HG03280 (cell line): ENCODE measurements around the gene RIPK3.

ENCODE experiments used
- ATAC-seq: cut with Tn5 transposase; IDR thresholded peaks from one replicate; pipeline ENCODE4 v1.9.1; 2021; ENCODE audit warnings: mild to moderate bottlenecking, moderate library complexity; ENCODE audit not compliant: unreplicated experiment

The RIPK3 gene

DNA sequence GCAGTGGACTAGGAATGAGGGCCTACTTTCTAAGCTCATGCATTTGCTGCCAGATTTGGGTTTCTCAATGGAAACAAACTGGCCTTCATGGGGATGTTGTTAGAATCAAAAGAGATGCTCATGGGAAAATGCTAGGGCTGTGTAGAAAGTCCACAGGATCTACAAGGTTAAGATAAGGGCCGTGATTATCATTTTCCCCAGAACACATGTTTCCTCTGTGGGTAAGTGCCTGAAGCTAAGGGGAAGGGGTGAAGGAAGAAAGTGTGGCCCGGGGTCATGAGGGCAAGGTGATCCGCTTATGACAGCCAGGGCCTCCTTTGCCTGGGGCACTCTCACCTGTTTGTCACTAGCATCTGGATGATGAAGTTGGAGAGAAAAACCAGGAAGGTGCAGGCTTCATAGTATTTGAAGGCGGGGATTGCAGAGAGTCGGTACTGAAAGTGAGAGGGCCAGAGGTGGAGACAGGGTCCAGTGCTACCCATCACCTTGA lies 14.7 kb downstream of the RIPK3 start:
- no peak for ATAC-seq

DNA sequence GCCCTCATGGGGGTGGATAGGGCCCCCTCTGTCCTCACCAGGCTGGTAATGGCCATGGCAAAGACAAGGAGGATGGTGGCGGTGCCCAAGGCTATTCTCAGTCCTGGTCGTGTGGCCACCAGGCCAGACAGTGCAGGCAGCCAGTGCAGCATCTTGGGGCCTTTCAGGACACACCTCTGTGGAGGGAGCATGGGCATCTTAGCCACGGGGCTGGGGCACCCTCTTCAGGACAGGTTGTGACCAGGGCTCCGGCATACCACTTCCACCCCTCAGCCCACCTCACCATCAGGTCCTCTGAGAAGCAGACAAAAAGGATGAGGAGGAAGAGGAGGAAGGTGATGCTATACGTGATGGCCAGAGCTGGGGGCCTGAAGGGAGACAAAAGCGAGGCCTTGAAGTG lies 15.8 kb downstream of the RIPK3 start:
- no peak for ATAC-seq

DNA sequence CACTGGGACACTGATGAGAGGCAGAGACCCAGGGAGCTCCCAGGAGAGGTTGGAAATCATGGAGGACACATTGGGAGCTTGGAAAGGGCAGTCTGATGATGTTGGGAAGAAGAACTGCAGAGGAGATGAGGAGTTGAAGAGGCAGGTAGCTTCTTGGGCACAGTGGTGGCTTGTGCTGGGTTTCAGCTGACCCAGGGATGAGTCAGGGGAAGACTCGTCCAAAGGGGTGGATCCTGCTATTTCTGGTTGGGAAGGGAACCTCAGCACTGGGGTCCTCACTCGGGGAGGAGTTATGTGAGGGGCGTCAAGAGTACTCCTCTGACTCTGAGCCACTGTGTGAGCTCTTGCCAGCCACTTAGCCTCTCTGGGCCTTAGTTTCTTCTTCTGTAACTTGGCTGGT lies 16.4 kb downstream of the RIPK3 start:
- ATAC-seq = no peak

DNA sequence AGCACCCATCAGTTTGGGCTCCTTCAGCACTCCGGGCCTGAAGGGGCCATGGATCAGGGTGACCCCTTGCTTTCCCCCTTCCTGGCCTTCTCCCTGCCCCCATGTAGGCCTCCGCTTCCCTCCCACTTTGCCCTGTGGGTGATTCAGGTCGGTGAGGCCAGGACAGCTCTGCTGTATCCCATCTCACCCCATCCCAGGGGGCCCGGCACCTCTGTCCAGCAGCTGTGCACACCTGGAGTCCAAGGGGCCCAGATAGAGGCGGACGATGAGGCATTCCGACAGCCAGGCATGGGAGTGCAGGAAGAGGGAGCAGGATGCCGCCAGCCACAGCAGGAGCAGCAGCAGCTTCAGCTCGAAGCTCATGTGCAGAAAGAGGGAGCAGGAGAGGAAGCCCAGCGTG lies 17.1 kb downstream of the RIPK3 start:
- ATAC-seq = no peak

DNA sequence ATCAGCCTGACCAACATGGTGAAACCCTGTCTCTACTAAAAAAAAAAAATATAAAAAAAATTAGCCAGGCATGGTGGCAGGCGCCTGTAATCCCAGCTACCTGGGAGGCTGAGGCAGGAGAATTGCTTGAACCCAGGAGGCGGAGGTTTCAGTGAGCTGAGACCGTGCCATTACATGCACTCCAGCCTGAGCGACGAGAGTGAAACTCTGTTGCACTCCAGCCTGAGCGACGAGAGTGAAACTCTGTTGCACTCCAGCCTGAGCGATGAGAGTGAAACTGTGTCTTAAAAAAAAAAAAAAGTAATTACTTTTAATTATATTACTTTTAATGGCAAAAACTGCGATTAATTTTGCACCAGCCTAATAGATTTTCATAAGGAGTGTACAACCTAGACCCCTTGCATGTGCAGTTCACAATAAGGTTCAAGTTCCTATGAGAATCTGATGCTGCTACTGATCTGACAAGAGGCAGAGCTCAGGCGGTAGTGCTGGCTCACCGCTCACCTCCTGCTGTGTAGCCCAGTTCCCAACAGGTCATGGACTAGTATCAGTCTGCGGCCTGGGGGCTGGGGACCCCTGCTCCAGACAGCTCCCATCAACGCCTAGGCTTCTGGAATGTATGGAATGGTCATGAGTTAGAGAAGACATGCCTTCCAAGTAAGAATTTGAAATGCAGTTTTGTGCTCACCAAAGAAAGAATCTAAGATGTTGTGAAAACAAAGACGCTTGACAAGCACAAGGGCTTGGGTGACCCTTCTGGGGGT lies 18.4 kb downstream of the RIPK3 start:
- no peak for ATAC-seq

DNA sequence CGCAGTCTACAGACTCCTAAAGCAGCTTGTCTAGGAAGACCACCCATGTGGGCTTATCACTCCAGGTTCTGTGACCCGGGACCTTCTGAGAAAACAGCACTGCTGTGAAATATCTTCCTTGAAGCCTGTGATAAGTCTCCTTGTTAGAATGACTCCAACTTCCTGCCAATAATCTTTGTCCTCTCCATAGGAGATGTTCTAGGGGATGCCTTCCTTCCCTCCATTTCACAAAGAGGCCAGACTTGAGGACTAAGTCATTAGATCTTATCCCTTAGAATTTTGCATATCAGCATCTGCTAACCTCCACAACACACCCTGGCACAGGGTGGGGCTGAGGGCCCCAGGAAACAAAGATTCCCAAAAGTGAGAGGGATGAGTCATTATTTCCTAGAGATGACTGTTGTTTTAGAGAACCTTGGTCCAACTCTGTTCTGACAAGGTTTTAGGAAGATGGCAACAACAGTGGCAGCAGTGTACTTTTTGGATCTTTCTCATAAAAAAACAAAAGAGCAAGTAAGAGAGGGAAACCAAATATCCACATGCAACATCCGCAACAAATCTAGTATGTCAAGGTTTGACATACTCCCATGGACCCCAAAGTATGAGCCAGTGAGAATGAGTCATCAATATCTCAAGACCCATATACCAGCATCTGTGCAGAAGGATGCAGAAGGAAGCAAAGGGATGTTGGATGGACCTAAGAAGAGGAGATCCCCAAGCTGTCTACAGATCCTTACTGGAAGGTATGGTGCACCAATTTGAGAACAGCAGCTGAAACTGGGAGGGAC lies 22.5 kb downstream of the RIPK3 start:
- no peak for ATAC-seq

DNA sequence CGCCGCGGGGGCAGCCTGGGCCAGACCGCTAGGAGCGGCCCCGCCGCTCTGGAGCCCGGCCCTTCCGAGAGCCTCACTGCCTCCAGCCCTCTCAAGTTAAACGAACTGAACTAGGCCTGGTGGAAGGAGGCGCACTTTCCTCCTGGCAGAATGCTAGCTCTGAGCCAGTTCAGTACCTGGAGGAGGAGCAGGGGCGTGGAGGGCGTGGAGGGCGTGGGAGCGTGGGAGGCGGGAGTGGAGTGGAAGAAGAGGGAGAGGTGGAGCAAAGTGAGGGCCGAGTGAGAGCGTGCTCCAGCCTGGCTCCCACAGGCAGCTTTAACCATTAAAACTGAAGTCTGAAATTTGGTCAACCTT lies 23.2 kb downstream of the RIPK3 start:
- no peak for ATAC-seq

DNA sequence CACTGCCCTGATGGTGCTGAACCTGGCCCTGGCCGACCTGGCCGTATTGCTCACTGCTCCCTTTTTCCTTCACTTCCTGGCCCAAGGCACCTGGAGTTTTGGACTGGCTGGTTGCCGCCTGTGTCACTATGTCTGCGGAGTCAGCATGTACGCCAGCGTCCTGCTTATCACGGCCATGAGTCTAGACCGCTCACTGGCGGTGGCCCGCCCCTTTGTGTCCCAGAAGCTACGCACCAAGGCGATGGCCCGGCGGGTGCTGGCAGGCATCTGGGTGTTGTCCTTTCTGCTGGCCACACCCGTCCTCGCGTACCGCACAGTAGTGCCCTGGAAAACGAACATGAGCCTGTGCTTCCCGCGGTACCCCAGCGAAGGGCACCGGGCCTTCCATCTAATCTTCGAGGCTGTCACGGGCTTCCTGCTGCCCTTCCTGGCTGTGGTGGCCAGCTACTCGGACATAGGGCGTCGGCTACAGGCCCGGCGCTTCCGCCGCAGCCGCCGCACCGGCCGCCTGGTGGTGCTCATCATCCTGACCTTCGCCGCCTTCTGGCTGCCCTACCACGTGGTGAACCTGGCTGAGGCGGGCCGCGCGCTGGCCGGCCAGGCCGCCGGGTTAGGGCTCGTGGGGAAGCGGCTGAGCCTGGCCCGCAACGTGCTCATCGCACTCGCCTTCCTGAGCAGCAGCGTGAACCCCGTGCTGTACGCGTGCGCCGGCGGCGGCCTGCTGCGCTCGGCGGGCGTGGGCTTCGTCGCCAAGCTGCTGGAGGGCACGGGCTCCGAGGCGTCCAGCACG lies 23.8 kb downstream of the RIPK3 start:
- no peak for ATAC-seq

DNA sequence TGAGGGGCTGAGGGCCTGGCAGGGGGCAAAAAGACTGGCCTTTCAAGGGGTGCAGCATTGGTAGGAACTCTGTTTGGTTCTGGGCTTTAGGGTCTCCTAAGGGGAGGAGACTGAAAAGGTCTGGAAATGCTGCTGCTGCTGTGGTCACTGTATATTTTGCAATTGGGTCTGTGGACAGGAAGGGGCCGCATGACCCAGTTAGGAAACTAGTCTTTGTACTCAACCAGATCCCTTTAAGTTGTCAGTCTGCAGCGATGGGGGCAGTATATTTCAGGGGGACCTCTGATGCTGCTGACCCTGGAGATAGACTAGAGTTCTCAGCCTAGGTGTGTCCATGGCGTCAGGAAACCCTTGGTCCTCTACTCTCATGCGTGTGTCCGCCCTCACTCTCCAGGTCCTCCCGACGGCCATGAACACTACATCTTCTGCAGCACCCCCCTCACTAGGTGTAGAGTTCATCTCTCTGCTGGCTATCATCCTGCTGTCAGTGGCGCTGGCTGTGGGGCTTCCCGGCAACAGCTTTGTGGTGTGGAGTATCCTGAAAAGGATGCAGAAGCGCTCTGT lies 24.5 kb downstream of the RIPK3 start:
- ATAC-seq = no peak

DNA sequence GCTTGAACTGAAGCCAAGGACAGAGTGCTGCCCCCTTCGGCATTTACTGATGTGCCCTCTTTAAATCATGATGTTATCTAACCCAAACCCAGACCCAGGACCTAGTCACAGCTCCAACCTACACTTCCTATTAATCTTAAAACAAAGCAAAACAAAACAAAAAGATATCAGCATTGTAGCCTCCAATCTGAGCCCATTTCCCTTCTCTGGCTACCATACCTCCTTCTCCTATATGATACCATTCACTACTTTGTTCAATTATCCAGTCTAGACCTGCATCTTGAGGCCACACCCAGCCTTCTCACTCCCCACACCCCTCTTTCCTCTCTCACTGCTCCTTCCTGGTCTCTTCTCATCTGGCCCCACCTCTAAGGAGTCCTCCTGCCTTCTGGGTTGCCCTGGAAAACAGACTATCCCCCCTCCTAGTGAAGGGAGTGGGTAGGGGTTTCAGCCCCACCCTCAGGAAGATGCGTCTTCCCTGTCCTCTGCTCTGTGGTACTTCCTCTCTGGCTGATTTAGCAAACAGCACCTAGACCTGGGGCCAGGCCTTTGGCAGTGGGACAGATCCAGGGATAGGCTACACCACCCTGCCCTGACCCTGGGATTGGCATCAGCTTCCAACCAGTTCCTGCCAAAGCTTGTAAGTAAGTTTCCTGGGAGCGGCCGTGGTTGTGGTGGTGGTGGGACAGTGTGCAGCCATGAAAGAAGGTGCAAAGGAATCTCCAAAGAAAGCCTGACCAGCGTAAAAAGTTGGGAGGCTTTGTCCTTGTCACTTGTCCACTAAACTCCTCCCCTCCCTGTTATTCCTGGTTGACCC lies 25.2 kb downstream of the RIPK3 start:
- no peak for ATAC-seq

DNA sequence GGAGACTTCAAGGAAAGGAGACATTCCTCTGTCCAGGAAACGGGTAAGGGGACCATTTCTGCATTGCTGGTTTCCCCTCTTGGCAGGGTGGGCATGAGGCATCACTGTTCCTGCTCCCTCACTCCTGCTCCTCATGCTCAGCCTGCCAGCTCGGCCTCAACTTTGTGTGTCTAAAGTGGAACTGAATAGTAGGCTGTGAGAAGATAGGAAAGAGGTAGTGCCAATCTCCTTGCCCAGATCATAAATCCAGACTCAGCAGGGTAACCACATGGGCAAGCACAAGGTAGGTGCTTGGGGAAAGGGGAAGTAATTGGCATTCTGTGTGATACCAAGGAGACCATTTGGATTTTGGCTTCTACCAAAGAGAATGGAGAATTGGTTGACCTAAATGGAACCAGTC lies 25.9 kb downstream of the RIPK3 start:
- ATAC-seq = no peak

DNA sequence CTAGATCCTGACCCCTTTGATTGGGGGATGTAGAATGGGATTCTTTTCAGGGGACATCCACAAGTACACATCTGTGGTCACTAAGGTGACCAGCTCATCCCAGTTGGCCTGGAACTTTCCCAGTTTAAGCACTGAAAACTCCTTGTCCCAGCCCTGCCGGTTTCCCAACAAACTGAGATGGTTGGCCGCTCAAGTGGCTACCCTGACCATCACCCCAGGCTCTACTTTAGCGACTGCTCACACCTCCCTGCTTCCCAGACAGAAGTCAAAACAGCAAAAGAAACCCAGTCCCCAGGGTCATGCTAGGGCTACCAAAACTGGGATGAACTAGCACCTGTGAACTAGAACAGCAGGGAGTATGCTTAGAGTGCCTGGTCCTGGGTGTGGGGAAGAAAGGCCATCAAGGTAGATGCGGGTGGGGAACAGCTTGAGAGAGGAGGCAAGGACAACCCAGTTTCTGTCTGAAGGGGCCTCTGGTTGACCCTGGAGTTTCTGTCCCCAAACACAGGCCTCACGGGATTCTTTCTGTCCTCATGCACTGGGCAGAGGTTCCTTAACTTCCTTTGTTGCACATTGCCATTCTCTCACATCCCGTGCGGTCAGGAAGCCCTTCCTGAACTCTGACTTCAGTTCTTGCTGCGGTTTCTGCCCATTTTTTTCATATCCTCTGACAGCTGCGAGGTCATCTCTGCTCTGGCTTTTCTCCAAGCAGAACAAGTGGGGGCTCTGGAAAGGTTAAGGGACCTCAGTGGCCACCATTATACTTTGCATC lies 26.9 kb downstream of the RIPK3 start:
- no peak for ATAC-seq

DNA sequence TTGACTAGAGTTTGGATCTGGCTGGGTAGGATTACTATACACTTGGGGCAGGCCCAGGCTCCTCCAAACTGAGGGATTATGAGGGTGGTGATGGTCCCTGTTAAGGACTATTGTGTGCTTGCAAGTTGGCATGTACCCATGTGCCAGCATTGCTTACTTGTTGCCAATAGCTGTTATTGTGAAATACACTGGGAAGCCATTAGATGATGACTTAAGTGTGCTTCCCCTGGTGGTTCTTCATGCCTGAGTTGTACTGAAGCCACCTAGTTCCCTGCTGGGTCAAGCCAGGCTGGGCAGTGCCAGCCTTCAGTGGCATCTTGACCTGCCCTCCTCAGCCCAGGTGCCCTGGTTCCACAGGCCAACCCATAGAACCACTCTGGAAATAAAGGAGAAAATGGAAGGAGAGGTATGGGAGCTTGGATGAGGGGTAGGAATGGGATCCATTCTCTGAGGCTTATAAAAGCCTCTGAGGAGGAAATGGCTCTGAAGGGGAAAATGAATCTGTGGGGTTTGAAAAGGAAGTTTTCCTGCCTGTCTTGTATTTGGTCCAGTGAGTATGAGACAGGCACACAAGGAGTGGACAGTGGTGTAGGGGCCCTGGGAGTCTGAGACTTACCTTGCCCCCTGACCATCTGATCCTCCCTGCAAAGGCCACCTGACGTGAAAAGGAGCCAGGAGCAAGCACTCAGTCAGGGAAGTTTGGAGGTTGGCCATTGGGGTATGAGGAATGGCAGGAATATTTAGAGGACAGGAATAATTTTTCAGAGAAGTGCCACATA lies 27.8 kb downstream of the RIPK3 start:
- ATAC-seq = no peak

DNA sequence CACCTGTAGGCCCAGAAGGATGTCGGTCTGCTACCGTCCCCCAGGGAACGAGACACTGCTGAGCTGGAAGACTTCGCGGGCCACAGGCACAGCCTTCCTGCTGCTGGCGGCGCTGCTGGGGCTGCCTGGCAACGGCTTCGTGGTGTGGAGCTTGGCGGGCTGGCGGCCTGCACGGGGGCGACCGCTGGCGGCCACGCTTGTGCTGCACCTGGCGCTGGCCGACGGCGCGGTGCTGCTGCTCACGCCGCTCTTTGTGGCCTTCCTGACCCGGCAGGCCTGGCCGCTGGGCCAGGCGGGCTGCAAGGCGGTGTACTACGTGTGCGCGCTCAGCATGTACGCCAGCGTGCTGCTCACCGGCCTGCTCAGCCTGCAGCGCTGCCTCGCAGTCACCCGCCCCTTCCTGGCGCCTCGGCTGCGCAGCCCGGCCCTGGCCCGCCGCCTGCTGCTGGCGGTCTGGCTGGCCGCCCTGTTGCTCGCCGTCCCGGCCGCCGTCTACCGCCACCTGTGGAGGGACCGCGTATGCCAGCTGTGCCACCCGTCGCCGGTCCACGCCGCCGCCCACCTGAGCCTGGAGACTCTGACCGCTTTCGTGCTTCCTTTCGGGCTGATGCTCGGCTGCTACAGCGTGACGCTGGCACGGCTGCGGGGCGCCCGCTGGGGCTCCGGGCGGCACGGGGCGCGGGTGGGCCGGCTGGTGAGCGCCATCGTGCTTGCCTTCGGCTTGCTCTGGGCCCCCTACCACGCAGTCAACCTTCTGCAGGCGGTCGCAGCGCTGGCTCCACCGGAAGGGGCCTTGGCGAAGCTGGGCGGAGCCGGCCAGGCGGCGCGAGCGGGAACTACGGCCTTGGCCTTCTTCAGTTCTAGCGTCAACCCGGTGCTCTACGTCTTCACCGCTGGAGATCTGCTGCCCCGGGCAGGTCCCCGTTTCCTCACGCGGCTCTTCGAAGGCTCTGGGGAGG lies 28.9 kb downstream of the RIPK3 start, which contains the start of gene LTB4R:
Gene LTB4R, plus strand, starts transcription at position 857 of the 959 bp plus-strand sequence. CDS start 4,150 bp downstream, outside the sequence.
- ATAC-seq = peak; percentile 67

DNA sequence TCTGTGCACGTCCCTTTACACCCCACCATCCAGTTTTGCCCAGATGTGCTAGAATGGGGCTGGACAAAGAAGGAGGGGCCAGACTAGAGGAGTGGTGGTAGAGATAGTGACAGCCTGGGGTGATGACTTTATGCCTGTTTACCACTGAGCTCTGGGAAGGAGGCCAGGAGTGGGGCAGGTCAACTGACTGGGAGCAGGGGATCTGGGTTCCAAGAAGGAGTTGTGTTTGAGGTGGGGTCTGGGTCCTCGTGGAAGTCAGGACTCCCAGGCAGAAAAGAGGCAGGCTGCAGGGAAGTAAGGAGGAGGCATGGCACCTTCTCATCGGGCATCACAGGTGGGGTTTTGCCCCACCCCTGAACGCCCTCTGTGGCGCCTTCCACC lies 29.5 kb downstream of the RIPK3 start:
- ATAC-seq = no peak

DNA sequence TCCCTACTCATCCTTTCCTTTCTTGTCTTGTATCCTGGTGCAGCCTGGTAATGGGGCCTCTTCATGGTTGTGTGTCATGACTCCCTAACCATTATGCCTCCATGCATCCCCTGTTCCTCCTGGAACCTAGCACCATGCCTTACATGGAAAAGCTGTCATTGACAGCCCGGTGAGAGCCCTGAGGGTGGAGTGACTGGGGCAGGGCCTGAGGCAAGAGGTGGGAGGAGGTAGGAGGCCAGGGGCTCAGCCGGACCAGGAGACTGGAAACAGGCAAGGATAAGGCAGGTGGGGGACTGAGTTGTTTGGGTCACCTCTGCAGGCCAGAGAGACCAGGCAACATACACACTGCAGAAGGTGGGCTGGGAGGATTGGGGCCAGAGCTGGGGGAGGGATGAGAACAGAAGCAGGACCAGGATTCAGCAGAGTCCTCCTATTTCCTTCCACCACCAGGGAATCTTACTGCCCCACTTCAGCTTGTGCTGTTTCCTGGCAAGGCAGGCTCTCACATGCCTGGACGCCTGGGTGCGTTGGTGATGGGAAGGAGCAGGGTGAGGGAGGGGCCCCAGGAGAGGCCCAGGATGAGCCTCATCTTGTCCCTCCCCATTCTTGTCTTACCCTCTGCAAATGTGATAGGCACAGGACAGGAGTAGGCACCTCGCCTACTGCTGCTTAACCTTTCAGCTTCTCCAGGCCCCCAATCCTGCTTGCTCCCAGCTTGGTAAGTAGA lies 30.1 kb downstream of the RIPK3 start, which contains the start of gene LTB4R2:
Gene LTB4R2, plus strand, starts transcription at position 603 of the 727 bp plus-strand sequence. CDS start 525 bp downstream, outside the sequence.
- ATAC-seq = no peak
